ENCODE measurements around the gene LMO7.

The LMO7 gene

GRCh38 chr13:75825161-75825560 is 189.0 kb downstream of the LMO7 start:
- ChIA-PET CTCF (interaction anchor here (1.1 to 1.2 kb wide), 2 partner anchors 129 to 138 kb away, joined by 3 to 6 read pairs; no protein-coding TSS in a partner anchor), POLR2A (no interaction called here)
- no peak for DNase-seq (ENCODE audit: low read depth, low spot score)
- H3K4me3 ChIP-seq (ENCODE audit: low read depth, low read length): no peak overlapping the region
- TF ChIP-seq CTCF (IDR thresholded peaks at IDR 0.05; ENCODE audit: insufficient read depth, low read length, missing control alignments): no peak

GRCh38 chr13:75825594-75825993 is 189.5 kb downstream of the LMO7 start:
- ChIA-PET CTCF (interaction anchor here (1.1 to 1.2 kb wide), 3 partner anchors 10 to 138 kb away, joined by 3 to 6 read pairs (median 3); no protein-coding TSS in a partner anchor), POLR2A (no interaction called here)
- no peak for DNase-seq (ENCODE audit: low read depth, low spot score)
- no peak overlapping the region for H3K4me3 ChIP-seq (ENCODE audit: low read depth, low read length)
- no peak for TF ChIP-seq CTCF (IDR thresholded peaks at IDR 0.05; ENCODE audit: insufficient read depth, low read length, missing control alignments)

- no peak for TF ChIP-seq CTCF (IDR thresholded peaks at IDR 0.05; ENCODE audit: insufficient read depth, low read length, missing control alignments)
- H3K4me3 ChIP-seq (ENCODE audit: low read depth, low read length): no peak overlapping the region
- ChIA-PET POLR2A (no interaction called here), CTCF (interaction anchor here (1.1 kb wide), 1 partner anchor 10 kb away, joined by 3 read pairs; no protein-coding TSS in a partner anchor)
- no peak for DNase-seq (ENCODE audit: low read depth, low spot score)
These were observed 190.3 kb downstream of the LMO7 start for GRCh38 chr13:75826391-75826790.

GRCh38 chr13:75829830-75830229 is 193.7 kb downstream of the LMO7 start:
- POLR2A ChIA-PET: no interaction called here
- CTCF ChIA-PET: no interaction called here
- no peak for TF ChIP-seq CTCF (IDR thresholded peaks at IDR 0.05; ENCODE audit: insufficient read depth, low read length, missing control alignments)

GRCh38 chr13:75830842-75831241 is 194.7 kb downstream of the LMO7 start:
- ChIA-PET CTCF (no interaction called here), POLR2A (no interaction called here)
- peak; percentile 34 for DNase-seq (ENCODE audit: low read depth, low spot score)
- no peak overlapping the region for H3K4me3 ChIP-seq (ENCODE audit: low read depth, low read length)
- TF ChIP-seq CTCF (IDR thresholded peaks at IDR 0.05; ENCODE audit: insufficient read depth, low read length, missing control alignments): no peak

More at GRCh38 chr13:75829830-75830229, 193.7 kb downstream of the LMO7 start:
- no peak overlapping the region for H3K4me3 ChIP-seq (ENCODE audit: low read depth, low read length)
- DNase-seq (ENCODE audit: low read depth, low spot score): no peak

- no peak for DNase-seq (ENCODE audit: low read depth, low spot score)
- CTCF ChIA-PET: interaction anchor here (5.7 kb wide), 1 partner anchor 136 kb away, joined by 30 read pairs; no protein-coding TSS in a partner anchor
- TF ChIP-seq CTCF (IDR thresholded peaks at IDR 0.05; ENCODE audit: insufficient read depth, low read length, missing control alignments): no peak
- POLR2A ChIA-PET: no interaction called here
- no peak overlapping the region for H3K4me3 ChIP-seq (ENCODE audit: low read depth, low read length)
These were observed 195.3 kb downstream of the LMO7 start for GRCh38 chr13:75831389-75831788.

Data from AG04449 (cell line).